Measurements from ENCODE around the gene SLC13A4. TPM values are rescaled to one million over a fixed set of nuclear protein-coding genes. Genes with fewer than 3 reads are reported as not detected.

The SLC13A4 gene
- polyA plus RNA-seq, 1 experiment = 0.04 TPM

DNA sequence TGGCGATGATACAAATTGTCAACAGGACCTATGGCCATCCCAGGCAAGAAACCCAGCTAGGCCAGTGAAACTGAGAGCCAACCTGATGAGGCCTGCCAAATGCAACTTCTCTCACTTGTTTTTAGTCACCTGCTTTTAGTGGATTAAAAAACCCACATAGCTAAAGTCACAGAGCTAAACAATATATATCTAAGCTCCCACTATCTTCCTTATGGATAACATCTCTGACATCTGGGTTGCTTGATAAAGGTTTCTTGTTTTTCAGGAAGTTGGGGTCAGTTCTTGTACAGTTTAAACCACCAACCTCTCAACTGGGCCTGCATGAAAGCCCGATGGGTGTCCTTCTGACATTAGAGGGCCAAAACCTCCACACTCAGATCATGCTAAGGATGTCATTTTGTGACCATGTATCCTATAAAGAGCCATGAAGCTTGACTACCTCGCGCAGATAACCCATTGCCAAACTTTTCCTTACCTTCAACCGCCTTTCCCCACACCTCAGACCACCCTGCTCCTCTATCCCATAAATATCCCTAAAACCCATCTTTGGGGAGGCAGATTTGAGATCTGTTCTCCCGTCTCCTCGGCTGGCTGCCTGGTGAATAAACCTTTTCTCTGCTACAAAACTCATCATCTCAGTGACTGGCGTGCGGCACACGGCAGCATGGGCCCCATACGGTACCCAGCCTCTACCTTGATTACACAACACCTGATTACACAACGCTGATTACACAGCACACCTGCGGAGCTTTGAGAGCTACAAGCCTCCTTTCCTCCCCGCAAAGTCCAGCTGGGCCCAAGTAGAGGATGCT is 66.5 kb downstream of the SLC13A4 start:
- Histone ChIP-seq H3K27me3 (ENCODE audit: control insufficient read depth, insufficient read depth, low read length) (no peaks in the 10 kb centered on the region), H3K4me3 (ENCODE audit: low read depth, low read length) (peak overlapping the region; percentile 100), H3K36me3 (ENCODE audit: control insufficient read depth, insufficient read depth, low read length) (no peaks in the 10 kb centered on the region; the same call in 1 of the 2 replicates)
- TF ChIP-seq, protein P1, sequence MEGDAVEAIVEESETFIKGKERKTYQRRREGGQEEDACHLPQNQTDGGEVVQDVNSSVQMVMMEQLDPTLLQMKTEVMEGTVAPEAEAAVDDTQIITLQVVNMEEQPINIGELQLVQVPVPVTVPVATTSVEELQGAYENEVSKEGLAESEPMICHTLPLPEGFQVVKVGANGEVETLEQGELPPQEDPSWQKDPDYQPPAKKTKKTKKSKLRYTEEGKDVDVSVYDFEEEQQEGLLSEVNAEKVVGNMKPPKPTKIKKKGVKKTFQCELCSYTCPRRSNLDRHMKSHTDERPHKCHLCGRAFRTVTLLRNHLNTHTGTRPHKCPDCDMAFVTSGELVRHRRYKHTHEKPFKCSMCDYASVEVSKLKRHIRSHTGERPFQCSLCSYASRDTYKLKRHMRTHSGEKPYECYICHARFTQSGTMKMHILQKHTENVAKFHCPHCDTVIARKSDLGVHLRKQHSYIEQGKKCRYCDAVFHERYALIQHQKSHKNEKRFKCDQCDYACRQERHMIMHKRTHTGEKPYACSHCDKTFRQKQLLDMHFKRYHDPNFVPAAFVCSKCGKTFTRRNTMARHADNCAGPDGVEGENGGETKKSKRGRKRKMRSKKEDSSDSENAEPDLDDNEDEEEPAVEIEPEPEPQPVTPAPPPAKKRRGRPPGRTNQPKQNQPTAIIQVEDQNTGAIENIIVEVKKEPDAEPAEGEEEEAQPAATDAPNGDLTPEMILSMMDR (IDR thresholded peaks at IDR 0.05; ENCODE audit: insufficient read depth, low read depth, low read length) = no peak
- DNase-seq (ENCODE audit: low read depth) = no peak
- ChIA-PET CTCF (interaction anchor here (0.9 to 4.5 kb wide), 19 partner anchors 11 to 387 kb away, joined by 3 to 39 read pairs (median 4); no protein-coding TSS in a partner anchor), POLR2A (no interaction called here)

DNA sequence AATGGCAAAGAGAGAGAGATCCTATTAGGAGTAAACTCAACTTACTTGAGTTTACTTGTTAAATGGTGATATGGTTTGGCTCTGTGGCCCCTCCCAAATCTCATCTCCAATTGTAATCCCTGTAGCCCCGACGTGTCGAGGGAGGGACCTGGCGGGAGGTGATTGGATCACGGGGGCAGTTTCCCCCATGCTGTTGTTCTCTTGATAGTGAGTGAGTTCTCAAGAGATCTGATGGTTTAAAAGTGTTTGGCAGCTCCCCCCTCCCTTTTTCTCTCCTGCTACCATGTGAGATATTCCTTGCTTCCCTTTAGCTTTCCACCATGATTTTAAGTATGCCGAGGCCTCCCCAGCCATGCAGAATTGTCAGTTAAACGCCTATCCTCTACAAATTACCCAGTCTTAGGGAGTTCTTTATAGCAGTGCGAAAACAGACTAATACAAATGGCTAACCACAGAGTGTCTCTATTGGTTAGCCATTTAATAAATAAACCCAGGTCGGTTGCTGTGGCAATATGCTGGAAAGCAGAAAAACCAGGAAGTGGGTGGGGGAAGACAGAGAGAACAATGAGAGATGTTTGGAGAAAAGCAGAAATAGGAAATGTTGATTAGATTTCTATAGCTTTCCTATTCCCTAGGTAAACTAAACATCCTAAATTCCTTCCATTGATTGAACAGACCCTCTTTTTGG is 68.7 kb downstream of the SLC13A4 start:
- TF ChIP-seq, protein P1 (IDR thresholded peaks at IDR 0.05; ENCODE audit: insufficient read depth, low read depth, low read length) = no peak
- CTCF ChIA-PET = interaction anchor here (1.1 to 4.0 kb wide), 4 partner anchors 13 to 17 kb away, joined by 4 to 23 read pairs (median 5); no protein-coding TSS in a partner anchor
- Histone ChIP-seq H3K27me3 (ENCODE audit: control insufficient read depth, insufficient read depth, low read length) (no peaks in the 10 kb centered on the region), H3K36me3 (ENCODE audit: control insufficient read depth, insufficient read depth, low read length) (no peaks in the 10 kb centered on the region), H3K4me3 (ENCODE audit: low read depth, low read length) (no peak overlapping the region)
- POLR2A ChIA-PET = no interaction called here
- no peak for DNase-seq (ENCODE audit: low read depth)

DNA sequence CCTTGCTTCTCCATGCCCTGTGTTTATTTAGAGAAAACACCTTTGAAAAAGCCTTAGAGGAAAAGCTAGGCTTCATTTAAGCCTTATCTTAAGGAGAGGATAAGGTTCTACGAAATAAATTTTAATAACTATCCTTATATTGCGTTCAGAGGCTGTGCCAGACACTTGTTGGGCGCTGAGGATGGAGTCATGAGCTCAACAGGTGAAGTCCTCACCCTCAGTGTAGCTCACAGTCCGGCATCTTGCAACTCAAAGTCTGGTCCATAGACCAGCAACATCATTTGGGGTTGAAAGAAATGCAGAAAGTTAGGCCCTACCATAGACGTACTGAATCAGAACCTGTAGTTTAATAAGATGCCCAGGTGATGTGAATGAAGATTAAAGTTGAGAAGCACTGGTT is 69.4 kb downstream of the SLC13A4 start:
- CTCF ChIA-PET = interaction anchor here (1.1 to 4.0 kb wide), 2 partner anchors 12 to 14 kb away, joined by 5 to 23 read pairs; no protein-coding TSS in a partner anchor

DNA sequence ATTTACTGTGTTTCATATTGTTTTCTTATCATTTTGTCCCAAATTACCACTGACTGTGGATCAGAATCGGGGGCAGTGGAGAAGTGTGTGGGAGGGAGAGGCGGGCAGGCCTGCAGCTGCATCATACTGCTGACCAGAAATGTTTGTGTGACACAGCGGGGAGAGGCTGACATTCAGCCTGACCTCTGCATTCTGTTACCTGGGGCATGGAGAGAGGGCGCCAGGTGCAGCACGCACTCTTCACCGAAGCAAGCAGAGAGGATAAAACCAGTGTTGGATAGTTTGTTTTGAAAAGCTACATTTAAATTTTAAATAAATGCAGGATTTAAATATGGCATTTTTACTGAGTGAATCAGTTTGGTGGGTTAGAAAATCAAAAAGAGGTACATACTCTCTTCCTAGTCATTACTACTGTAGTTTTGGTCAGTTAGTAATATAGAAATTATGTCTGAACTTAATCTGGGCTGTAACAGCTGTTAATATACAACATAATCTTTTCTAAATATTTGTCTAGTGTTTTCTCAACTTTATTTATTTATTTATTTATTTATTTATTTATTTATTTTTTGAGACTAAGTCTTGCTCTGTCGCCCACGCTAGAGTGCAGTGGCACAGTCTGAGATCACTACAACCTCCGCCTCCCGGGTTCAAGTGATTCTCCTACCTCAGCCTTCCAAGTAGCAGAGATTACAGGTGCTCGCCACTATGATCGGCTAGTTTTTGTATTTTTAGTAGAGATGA is 74.5 kb downstream of the SLC13A4 start:
- ChIA-PET CTCF (interaction anchor here (0.7 kb wide), 1 partner anchor 1420 kb away, joined by 3 read pairs; no protein-coding TSS in a partner anchor), POLR2A (no interaction called here)
- Histone ChIP-seq H3K4me3 (ENCODE audit: low read depth, low read length) (no peak overlapping the region), H3K27me3 (ENCODE audit: control insufficient read depth, insufficient read depth, low read length) (no peaks in the 10 kb centered on the region), H3K36me3 (ENCODE audit: control insufficient read depth, insufficient read depth, low read length) (0 out of 2 replicates have a peak, but pooled peaks cover 1% of the 10 kb centered on the region)
- TF ChIP-seq, protein P1 (IDR thresholded peaks at IDR 0.05; ENCODE audit: insufficient read depth, low read depth, low read length) = no peak
- DNase-seq (ENCODE audit: low read depth) = no peak

More for the DNA sequence above, 69.4 kb downstream of the SLC13A4 start:
- TF ChIP-seq, protein P1 (IDR thresholded peaks at IDR 0.05; ENCODE audit: insufficient read depth, low read depth, low read length) = no peak
- Histone ChIP-seq H3K4me3 (ENCODE audit: low read depth, low read length) (no peak overlapping the region), H3K36me3 (ENCODE audit: control insufficient read depth, insufficient read depth, low read length) (no peaks in the 10 kb centered on the region), H3K27me3 (ENCODE audit: control insufficient read depth, insufficient read depth, low read length) (no peaks in the 10 kb centered on the region)
- POLR2A ChIA-PET = no interaction called here
- DNase-seq (ENCODE audit: low read depth) = no peak
